SK-N-MC (cell line): ENCODE results near the gene OR10H5.

Experiments used
- EZH2 ChIP-seq: fragments of 200-600 bp; sonication (generic); IDR thresholded peaks from one replicate; pipeline ENCODE4 v1.6.1; 2017; ENCODE audit warnings: antibody characterized with exemption
- POLR2AphosphoS5 ChIP-seq: IDR thresholded peaks from 2 replicates; pipeline ENCODE4 v1.6.1; 2012; ENCODE audit warnings: mild to moderate bottlenecking, low read depth, low read length, borderline replicate concordance

- no peak for TF ChIP-seq POLR2AphosphoS5
- TF ChIP-seq EZH2 = no peak
These were observed 54.6 kb downstream of the OR10H5 start for GRCh38 chr19:15841875-15842569.
